Right ventricle myocardium superior (tissue), 1 donor: ENCODE data around the gene H2BK1. TPM values are rescaled to one million over a fixed set of nuclear protein-coding genes. Genes with fewer than 3 reads are reported as not detected.

Source experiments
- ATAC-seq: fragments of 200-7000 bp; cut with Tn5 transposase; one replicate; pipeline ENCODE4 v1.9.1; 2020; ENCODE audit warnings: mild to moderate bottlenecking; ENCODE audit not compliant: poor library complexity
- DNase-seq: peaks from one replicate; pipeline ENCODE4 v3.0.0-alpha.2; 2020
- intact Hi-C: fragments of 100-400 bp; cut with DNase I; formaldehyde crosslinking; loops from one replicate; pipeline ENCODE4 v1.11.2; 2022
- total RNA-seq: library from RNA; stranded (reverse); fragmentation: NEBNext Ultra II Directional; extraction: Animal tissue kit (Norgen Biotek cat#: 25700); gene quantifications from one replicate; pipeline ENCODE4 v1.2.1, GENCODE V29; 2021
- donor health status: DM: no; HTN: yes; CAD: no; lungs with severe emphysema.

Gene H2BK1
- total RNA-seq, 1 donor from 2014 or later: not detected

DNA sequence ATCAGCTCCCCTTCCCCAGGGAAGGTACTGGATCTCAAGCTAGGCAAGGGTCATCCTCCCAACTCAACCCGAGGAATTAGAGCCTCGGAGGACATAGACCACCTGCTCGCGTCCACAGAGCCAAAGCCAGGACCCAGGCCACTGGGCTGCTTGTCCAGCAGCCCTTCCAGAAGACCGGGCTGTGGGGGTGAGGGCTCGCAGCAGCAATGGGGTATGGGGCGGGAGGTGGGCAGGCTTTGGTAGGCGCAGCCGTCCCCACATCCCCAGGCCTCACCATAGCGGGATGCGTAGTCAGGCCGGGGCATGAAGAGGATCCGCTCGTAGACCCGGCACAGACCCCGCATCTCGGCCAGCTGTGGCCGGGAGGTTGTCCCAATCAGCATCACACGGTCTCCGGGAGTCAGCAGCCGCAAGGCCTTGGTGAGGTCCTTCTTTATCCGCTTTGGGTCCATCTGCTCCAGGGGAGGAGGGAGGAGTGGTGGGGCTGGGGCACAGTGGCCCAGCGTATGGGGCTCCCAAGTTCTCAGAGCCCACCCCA, 18.2 kb downstream of the H2BK1 start:
- ATAC-seq (no peak), DNase-seq (no peak)
- intact Hi-C loops: no loop called here

DNA sequence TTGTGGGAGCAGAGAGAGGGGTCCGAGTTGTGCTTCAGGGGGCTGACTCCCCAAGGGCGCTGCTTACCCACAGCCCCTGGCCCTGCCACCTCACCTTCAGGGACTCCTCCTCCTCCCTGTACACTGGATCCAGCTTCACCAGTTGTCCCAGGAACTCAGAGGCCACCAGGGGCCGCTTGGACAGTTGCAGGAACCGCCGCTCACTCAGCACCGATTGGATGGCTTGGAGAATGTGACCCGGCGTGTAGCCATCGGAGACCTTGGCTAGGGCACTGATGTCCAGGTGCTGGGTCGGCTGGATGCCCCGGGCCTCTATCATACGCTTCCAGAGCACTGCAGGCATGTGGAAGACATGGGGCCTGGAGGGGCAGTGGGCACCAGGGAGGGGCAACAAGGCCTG, 18.7 kb downstream of the H2BK1 start:
- ATAC-seq (no peak), DNase-seq (no peak)
- intact Hi-C loops: no loop called here

DNA sequence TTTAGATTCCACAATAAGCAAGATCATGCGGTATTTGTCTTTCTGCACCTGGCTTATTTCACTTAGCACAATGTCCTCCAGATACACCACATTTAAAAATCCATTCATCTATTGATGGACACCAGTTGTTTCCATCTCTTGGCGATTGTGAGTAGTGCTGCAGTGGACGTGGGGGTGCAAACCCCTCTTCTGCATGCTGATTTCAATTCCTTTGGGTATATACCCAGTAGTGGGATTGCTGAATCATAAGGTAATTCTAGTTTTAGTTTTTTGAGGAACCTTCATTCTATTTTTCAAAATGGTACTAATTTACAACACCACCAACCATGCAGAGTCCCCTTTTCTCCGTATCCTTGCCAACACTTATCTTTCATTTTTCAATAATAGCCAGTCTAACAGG, 21.2 kb downstream of the H2BK1 start:
- intact Hi-C loops: no loop called here
- DNase-seq (no peak), ATAC-seq (no peak)

DNA sequence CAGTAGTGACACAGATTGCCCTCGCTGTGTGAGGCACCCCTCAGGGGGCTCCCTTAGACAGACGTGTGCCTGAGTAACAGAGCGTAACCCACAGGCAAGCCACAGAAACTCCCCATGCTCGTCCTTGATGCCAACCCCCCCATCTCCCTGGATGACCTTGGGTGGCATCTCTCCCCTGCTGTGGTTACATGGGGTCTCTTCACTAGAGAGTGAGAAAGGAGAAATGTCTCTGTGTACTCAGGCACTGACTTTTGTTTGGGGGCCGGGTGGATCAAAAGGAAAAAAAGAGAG, 22.1 kb downstream of the H2BK1 start:
- DNase-seq (no peak), ATAC-seq (no peak)
- intact Hi-C loops: no loop called here

DNA sequence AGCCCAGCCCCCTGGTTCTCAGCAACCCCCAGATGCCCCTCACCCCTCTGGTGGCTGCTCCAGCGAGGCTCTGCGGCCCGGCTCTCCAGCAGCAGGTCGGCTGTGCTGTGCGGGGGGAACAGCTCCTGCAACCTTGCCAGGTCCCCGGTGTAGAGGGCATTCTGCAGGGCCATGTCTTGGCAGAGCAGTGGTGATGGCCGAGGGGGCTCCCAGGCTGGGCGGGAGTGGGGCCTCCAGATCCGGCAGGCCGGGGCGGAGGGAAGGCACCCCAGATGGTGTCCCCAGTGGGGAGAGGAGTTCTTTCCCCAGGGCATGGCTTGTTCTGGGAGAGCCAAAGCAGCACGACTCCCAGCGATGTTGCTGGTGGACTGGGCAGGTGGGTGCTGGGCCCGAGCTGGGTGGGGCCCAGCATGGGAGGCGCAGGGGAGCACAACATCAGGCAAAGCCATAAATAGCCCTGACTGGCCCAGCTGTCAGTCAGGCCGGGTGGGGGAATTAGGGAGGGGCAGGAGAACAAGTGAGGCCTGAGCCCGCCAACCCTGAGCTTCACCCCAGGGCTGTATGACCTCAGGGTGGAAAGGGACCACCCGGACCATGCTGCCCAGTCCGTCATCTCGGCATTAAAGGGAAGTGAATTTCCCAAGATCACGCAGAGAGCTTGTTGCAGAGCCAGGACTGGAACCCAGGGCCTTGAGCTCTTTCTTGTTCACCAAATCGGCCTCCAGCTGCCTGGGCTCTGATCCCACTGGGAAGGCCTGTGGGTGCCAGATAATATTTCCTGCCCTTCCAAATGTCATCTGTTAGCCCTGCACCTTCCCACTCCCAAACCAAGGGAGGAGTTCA, 22.7 kb downstream of the H2BK1 start:
- DNase-seq (peak; percentile 74), ATAC-seq (peak; percentile 90)
- intact Hi-C loops: no loop called here

DNA sequence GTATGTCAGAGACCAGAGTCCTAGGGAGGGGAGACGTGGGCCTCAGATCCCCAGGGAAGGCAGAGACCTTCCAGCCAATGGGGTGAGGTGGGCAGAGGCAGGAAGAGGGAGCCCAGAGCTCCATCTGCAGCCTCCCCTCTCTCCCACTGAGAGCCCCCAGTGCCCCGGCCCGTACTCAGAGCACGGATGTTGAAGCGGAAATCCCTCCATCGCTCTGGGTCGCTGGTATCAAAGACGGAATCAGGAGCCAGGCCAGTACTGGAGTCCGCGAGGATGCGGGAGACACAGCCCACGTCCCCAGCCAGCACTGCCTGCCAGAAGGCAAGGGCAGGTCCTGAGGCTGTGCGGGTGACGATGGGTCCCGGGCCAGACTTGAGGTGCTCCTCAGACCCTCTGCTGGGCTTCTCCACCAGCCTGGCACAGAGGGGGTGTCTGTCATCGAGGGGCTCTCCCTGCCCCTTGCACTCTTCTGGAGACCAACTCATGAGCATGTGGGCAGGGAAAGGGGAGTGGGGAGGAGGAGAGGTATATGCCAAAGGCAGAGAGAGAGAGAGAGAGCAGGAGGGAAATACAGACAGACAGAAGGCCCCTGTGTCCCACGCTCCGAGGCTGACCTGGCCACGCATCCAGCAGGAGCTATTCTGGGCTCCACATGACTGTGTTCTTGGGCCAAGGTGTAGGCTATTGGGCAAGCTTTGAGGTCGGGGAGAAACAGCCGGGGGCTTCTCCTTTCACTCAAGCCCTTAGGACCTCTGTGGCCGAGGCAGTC, 23.5 kb downstream of the H2BK1 start, which contains the start of gene ASB10:
Gene ASB10, minus strand, starts transcription at position 611 of the 769 bp plus-strand sequence. Its CDS starts 120 bp downstream, at position 491.
- ATAC-seq (peak; percentile 88), DNase-seq (peak; percentile 65)
- intact Hi-C loops: no loop called here

DNA sequence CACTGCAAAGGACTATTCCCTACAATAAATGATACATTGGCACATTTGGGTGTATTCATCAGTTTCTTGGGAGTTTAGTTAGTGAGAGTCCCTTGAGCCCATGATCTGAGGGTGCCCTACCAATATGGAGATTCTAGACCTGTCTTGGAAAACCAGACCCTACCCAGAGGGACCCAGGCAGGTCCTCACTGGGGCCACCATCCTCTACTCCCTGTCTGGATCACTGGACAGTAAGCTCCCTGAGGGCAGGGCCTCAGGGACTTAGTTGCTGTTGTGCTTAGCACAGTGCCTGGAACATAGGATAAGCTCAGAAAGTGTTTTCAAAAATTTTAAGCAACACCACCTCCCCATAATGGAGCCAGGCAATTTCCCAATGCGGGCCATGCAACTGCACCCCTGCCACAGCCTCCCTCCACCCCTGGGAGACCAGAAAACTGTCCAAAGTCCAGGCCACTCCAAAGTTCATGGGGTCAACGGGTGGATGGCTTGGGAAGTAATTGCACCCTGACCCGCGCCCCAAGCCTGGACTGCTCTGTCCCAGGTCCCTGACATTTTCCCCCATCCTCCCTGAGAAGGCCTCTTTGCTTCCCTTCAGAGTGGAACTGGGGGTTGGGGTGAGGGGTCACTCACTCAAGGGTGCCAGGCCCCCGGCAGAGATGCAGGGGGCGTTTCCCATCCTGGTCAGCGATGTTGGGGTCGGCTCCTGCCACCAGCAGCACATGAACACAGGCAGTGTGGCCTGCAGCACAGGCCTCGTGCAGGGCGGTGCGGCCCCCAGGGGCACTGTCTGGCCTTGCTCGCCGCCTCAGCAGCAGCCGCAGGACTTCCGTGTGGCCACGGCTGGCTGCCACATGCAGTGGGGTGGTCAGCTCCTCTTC, 24.3 kb downstream of the H2BK1 start:
- intact Hi-C loops: no loop called here
- ATAC-seq: peak; percentile 38
- DNase-seq: no peak

DNA sequence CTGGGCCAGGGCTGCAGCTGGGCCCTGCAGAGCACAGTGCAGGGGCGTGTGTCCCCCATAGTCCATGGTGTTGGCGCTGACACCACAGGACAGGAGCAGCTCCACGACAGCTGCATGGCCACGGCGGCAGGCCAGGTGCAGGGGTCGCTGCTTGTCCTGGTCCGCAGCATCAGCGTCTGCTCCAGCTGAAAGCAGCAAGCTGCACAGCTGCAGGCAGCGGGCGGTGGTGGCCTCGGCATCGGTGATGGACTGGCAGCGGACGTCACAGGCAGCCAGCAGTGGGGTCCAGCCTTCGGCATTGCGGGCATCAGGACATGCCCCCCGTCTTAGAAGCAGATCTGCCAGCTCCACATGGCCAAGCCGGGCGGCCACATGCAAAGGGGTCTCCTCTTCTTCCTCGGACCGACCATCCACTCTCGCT, 29.3 kb downstream of the H2BK1 start:
- no peak for DNase-seq
- ATAC-seq: no peak
- intact Hi-C loops: no loop called here

DNA sequence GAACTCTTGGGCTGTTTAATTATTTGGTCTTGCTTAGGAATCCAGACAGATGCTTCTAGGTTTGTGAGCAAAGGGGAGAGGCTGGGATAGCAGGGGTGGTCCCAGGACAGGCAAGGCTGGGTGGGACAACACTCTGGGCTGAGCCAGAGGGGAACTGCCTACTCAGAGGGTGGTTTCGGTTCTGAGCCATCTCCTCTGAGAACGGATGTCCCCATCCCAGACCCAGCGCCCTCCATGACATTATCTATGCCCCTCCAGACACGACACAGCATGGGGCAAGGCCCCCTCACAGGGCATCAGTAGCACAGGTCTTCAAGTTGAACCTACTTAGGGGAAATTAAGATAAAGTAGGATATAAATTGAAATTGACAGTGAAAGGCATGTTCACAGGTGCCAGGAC, 30.3 kb downstream of the H2BK1 start:
- intact Hi-C loops: no loop called here
- ATAC-seq (no peak), DNase-seq (no peak)

DNA sequence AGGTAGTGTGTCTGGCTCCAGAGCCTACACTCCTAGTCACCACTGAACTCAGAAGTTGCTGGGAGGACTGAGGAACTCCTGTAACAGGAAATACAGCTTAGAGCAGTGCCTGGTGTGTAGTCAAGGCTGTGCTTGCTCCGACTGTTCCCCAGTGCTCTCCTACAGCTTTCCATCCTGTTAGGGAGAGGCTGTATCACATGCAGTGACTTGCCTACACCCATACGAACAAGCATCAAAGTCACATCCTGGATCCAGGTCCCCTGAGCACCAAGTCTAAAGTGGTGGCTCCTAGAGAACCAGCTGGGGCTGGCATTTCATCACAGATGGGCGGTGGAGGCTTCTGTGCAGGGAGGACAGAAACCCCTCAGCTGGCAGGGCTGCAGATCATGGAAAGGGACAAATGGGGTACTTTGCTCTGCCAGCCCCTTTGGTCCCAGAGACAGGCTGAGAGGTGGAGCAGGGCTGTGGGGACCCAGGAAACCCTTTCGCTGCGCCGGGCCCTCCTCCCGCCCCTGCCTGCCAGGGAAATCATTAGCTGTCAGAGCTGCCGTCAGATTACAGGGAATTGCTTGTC, 30.9 kb downstream of the H2BK1 start:
- DNase-seq (no peak), ATAC-seq (no peak)
- intact Hi-C loops: no loop called here

DNA sequence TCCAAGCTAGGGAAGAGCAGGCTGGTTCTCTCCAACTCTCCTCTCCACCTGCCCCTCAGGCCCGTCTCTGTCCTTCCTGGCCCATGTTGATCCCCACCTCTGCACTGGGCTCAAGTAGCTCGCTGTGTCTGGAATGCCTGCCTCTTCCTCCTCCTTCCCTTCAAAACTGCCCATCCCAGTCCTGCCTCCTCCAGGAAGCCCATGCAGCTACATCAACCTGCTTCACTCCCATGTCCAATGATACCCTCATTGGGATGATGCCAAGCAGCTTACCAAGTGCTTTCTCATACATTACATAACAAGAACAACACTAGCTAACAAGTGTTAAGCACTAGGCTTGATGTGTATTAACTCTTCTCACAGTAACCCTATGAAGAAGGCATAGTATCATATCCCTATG, 31.5 kb downstream of the H2BK1 start:
- intact Hi-C loops: no loop called here
- no peak for ATAC-seq
- DNase-seq: no peak

DNA sequence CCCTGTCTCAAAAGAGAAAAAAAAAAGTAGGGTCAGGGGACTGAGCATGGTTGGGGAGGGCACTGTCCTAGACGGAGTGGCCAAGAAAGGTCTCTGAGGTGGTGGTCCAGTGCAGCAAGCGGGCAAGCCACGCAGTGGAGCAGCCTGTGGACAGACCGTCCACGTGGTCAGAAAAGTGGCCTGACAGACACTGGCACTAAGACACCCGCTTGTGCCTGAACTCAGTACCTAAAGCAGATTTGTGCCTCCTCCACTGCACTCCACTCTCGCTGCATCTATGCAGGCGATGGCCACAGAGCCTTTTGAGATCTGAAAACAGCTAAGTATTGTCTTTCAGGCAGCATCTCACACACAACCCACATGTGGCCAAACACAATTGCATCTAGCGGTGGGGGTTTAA, 32.1 kb downstream of the H2BK1 start:
- no peak for DNase-seq
- intact Hi-C loops: no loop called here
- no peak for ATAC-seq

DNA sequence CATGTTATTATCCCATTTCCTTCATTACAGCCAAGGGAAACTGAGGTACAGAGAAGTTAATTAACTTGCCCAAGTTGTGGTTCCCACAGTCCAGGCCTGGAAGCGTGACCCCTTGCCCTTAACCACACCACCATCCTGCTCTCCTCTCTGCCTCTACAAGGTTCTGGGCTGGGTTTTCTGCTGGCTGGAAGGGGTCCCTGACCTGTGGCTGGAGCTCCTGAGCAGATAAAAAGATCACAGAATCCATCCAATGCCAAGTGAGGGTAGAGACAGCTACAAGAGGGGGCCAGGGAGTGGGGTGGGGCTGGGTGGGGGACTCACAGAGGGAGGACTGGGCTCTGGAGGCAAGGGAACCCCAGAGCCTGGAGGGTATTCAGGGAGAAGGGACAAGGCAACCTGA, 33.0 kb downstream of the H2BK1 start:
- ATAC-seq (no peak), DNase-seq (no peak)
- intact Hi-C loops: no loop called here

DNA sequence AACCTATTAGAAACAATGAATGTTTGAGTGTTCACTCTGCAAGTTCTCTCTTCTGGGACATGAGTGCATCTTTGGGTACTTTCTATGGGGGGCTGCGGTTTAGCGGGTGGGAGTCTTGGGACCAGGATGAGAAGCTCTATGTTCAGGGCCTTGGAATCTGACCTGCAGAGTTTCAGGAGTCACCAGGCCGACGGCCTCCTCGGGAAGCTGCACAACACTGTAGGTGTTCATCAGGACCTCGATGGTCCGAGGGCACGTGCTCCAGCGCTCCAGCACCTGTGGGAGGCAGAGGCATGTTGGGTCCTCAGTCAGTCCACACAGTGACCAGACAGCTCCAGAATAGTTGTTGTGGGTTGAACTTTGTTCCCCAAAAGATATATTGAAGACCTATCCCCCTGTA, 33.9 kb downstream of the H2BK1 start:
- ATAC-seq (no peak), DNase-seq (no peak)
- intact Hi-C loops: no loop called here

DNA sequence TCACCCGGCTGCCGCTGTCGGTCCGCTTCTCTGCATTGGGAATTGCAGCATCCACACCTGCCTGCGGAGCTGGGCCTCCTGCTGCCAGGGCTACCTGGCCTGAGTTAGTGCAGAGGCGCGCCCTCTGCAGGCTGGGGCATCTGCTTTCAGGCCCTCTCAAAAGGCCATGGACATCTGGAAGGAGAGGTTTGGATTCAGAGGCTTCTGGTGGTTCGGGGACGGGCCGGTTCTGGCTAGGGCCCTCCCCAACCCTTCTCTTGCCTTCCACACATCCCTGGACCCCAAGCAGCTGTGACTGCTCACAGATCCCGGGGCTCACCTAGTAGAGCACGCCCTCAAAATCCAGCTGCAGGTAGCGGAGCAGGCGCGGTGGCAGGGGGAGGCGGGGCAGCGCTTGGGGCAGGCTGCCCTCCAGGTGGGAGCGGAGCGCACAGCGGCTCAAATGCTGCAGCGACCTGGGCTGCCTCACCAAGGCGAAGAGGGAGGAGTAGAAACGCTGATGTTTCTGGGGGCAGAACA, 34.4 kb downstream of the H2BK1 start:
- intact Hi-C loops: no loop called here
- DNase-seq (no peak), ATAC-seq (no peak)

DNA sequence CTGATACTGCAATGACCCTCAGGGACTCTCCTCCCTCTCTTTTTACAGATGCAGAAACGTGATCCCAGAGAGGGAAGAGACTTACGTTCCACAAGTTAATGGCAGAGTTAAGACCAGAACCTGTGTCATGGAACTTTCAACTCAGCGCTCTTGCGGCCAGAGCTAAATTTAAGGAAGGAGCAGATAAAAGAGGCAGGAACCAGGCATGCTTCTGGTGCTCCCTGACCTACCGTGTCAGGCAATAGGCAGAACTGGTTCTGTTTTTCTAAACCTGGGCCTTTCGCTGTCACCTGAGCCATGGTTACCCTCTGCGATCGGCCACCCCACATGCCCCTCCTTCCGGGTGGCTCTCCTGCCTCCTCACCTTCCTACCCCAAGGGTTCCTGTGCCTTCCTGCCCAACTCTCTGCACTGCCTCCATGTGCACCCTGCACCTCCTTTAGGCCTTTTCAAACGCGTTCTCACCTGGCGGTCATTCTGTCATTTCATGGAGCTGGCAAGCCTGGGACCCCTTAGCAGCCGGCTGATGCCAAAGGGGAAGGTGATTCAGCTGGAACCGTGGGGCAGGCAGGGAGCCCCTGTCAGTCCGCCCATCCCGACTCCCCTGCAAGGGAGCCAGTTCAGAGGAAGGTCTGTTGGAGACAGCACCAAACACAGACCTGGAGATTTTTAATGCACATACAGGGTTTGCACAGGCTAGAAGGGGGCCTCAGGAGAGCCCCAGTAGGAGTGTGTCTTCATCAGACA, 35.1 kb downstream of the H2BK1 start:
- intact Hi-C loops: no loop called here
- ATAC-seq (no peak), DNase-seq (no peak)

DNA sequence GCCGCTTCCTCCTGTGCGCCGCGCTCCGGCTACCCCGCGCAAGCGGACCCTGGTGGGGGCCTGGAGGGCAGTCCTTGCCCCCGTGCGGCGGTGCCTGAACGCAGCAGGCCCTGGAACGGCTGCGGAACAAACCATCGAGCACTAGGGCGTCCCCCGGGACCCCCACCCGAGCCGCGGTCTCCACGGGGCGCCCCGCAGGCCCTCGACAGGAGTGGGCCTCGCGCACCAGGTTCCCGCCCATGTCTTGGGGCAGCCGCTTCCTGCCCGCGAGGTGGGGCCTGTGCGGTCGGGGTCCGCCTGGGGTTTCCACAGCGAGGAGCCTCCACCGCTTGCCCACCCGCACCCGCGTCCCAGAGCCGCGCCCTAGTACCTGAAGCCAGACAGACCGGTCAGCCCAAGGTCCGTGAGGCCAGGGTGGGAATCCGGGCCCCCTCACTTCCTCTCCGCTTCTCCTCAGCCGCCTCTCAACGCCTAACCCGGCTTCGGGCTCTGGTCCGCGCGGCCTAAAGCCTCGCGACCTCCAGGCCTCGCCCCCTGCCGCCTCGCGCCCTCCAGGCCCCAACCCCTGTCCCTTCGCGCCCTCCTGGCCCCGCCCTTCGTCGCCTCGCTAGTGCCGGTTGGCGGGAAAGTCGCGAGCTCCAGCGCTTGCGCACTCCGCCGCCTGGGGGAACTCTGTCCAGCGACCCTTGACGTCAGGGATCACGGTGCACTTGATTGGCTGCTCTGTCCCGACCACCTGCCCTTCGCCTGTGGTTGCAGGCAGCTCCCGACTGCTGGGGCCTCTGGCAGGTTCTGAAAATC, 35.8 kb downstream of the H2BK1 start:
- intact Hi-C loops: no loop called here
- DNase-seq (peak; percentile 59), ATAC-seq (peak; percentile 14)
